WTC11 (cell line): ENCODE results near the gene PI4K2A. TPM values are rescaled to one million over a fixed set of nuclear protein-coding genes. Genes with fewer than 3 reads are reported as not detected.

Source experiments
- ATAC-seq: fragments of 200-7000 bp; cut with Tn5 transposase; 2 replicates; pipeline ENCODE4 v1.10.0; 2021; ENCODE audit warnings: mild to moderate bottlenecking, moderate library complexity
- CTCF ChIA-PET: fragments of 300-600 bp; sonication (Branson Sonifier 250); formaldehyde crosslinking; loops from one replicate; lab custom pipeline; 2021; ENCODE audit warnings: antibody characterized with exemption; lab: Charles Lee
- POLR2A ChIA-PET: fragments of 350-600 bp; sonication (Branson Sonifier 250); formaldehyde crosslinking; loops from one replicate; lab custom pipeline; 2021; ENCODE audit warnings: antibody characterized with exemption; lab: Charles Lee
- DNase-seq: peaks from one replicate; pipeline ENCODE4 v3.0.0; 2021; ENCODE audit warnings: low spot score
- H3K27ac Mint-ChIP-seq: 2 replicates; pipeline ENCODE4 v1.8.0; 2021; ENCODE audit warnings: mixed read lengths
- H3K27me3 Mint-ChIP-seq: 2 replicates; pipeline ENCODE4 v1.8.0; 2021; ENCODE audit warnings: low read depth, mild to moderate bottlenecking, moderate library complexity, mixed read lengths
- H3K36me3 Mint-ChIP-seq: 2 replicates; pipeline ENCODE4 v1.8.0; 2021; ENCODE audit warnings: mixed read lengths
- H3K4me1 Mint-ChIP-seq: 2 replicates; pipeline ENCODE4 v1.8.0; 2022; ENCODE audit warnings: mixed read lengths
- H3K4me3 Mint-ChIP-seq: 2 replicates; pipeline ENCODE4 v1.8.0; 2021; ENCODE audit warnings: mild to moderate bottlenecking, moderate library complexity, mixed read lengths
- H3K9me3 Mint-ChIP-seq: 2 replicates; pipeline ENCODE4 v1.8.0; 2021; ENCODE audit warnings: mixed read lengths
- AR ChIP-seq: fragments of 250-450 bp; sonication (Bioruptor Pico); IDR thresholded peaks from 2 replicates; pipeline ENCODE4 v1.9.0; 2021; ENCODE audit warnings: mild to moderate bottlenecking
- ATF1 ChIP-seq: sonication (generic); formaldehyde crosslinking; IDR thresholded peaks from 2 replicates; pipeline ENCODE4 v1.8.1; 2023; ENCODE audit warnings: mild to moderate bottlenecking, moderate library complexity, missing genetic modification reagents
- CREM ChIP-seq: sonication (generic); formaldehyde crosslinking; IDR thresholded peaks from 2 replicates; pipeline ENCODE4 v1.8.1; 2022; ENCODE audit warnings: mild to moderate bottlenecking, missing genetic modification reagents, moderate library complexity
- EMX1 ChIP-seq: fragments of 250-450 bp; sonication (Bioruptor Pico); IDR thresholded peaks from 2 replicates; pipeline ENCODE4 v1.8.0; 2021; ENCODE audit warnings: mild to moderate bottlenecking
- ERG ChIP-seq: fragments of 250-450 bp; sonication (Bioruptor Pico); IDR thresholded peaks from 2 replicates; pipeline ENCODE4 v1.8.0; 2021; ENCODE audit warnings: mild to moderate bottlenecking
- FOXP4 ChIP-seq: sonication (generic); formaldehyde crosslinking; IDR thresholded peaks from 2 replicates; pipeline ENCODE4 v1.8.0; 2022; ENCODE audit warnings: mild to moderate bottlenecking, missing genetic modification reagents
- IRF2 ChIP-seq: sonication (generic); formaldehyde crosslinking; IDR thresholded peaks from 2 replicates; pipeline ENCODE4 v1.8.0; 2022; ENCODE audit warnings: low read depth, missing genetic modification reagents, borderline replicate concordance
- JUN ChIP-seq: sonication (generic); formaldehyde crosslinking; IDR thresholded peaks from 2 replicates; pipeline ENCODE4 v1.8.0; 2023; ENCODE audit warnings: mild to moderate bottlenecking, missing genetic modification reagents
- MLX ChIP-seq: sonication (generic); formaldehyde crosslinking; IDR thresholded peaks from 2 replicates; pipeline ENCODE4 v1.8.1; 2023; ENCODE audit warnings: mild to moderate bottlenecking, missing genetic modification reagents, moderate library complexity
- MXD4 ChIP-seq: fragments of 250-450 bp; sonication (Bioruptor Pico); IDR thresholded peaks from 2 replicates; pipeline ENCODE4 v1.8.0; 2021; ENCODE audit warnings: mild to moderate bottlenecking, moderate library complexity, borderline replicate concordance
- NFYB ChIP-seq: sonication (generic); formaldehyde crosslinking; conservative IDR thresholded peaks from 2 replicates; pipeline ENCODE4 v1.8.0; 2022; ENCODE audit warnings: low read depth, missing genetic modification reagents
- OVOL2 ChIP-seq: fragments of 250-450 bp; sonication (Bioruptor Pico); IDR thresholded peaks from 2 replicates; pipeline ENCODE4 v1.9.0; 2021; ENCODE audit warnings: mild to moderate bottlenecking, borderline replicate concordance
- PRRX2 ChIP-seq: fragments of 250-450 bp; sonication (Bioruptor Pico); IDR thresholded peaks from 2 replicates; pipeline ENCODE4 v1.8.0; 2021; ENCODE audit warnings: mild to moderate bottlenecking
- RORB ChIP-seq: fragments of 250-450 bp; sonication (Bioruptor Pico); IDR thresholded peaks from 2 replicates; pipeline ENCODE4 v1.9.0; 2021; ENCODE audit warnings: mild to moderate bottlenecking
- SOX15 ChIP-seq: fragments of 250-450 bp; sonication (Bioruptor Pico); IDR thresholded peaks from 2 replicates; pipeline ENCODE4 v1.9.0; 2021; ENCODE audit warnings: mild to moderate bottlenecking
- STAT6 ChIP-seq: sonication (generic); formaldehyde crosslinking; conservative IDR thresholded peaks from 2 replicates; pipeline ENCODE4 v1.8.1; 2023; ENCODE audit warnings: mild to moderate bottlenecking, low read depth, missing genetic modification reagents, moderate library complexity
- ZBTB21 ChIP-seq: sonication (generic); formaldehyde crosslinking; IDR thresholded peaks from 2 replicates; pipeline ENCODE4 v1.8.1; 2023; ENCODE audit warnings: mild to moderate bottlenecking, missing genetic modification reagents, borderline replicate concordance
- ZNF219 ChIP-seq: sonication (generic); formaldehyde crosslinking; IDR thresholded peaks from 2 replicates; pipeline ENCODE4 v1.8.0; 2023; ENCODE audit warnings: missing genetic modification reagents, mild to moderate bottlenecking, borderline replicate concordance
- ZNF263 ChIP-seq: sonication (generic); formaldehyde crosslinking; IDR thresholded peaks from 2 replicates; pipeline ENCODE4 v1.8.1; 2022; ENCODE audit warnings: low read depth, mild to moderate bottlenecking, moderate library complexity, missing genetic modification reagents
- ZNF671 ChIP-seq: fragments of 250-450 bp; sonication (Bioruptor Pico); IDR thresholded peaks from 2 replicates; pipeline ENCODE4 v1.8.0; 2021; ENCODE audit warnings: mild to moderate bottlenecking
- total RNA-seq: library from RNA; stranded (reverse); gene quantifications from 3 replicates; pipeline ENCODE4 v1.2.3, GENCODE V29; 2021

Gene PI4K2A
- total RNA-seq, 1 experiment from 2014 or later = 19.5 TPM

GRCh38 chr10:97718178-97718577 lies 77.7 kb downstream of the PI4K2A start (continued):
- TF ChIP-seq ZNF219 (no peak), JUN (CRISPR knock-in tag) (no peak)

- 0 out of 2 replicates have a peak overlapping the region, but pooled peaks have one; percentile 6 for H3K4me3 Mint-ChIP-seq
- ATAC-seq = peak; percentile 2
These were observed 78.2 kb downstream of the PI4K2A start for GRCh38 chr10:97718659-97719142.

GRCh38 chr10:97719602-97720001 lies 79.1 kb downstream of the PI4K2A start:
- peak overlapping the region; percentile 92 for H3K27ac Mint-ChIP-seq
- TF ChIP-seq ATF1 (no peak), ZNF671 (CRISPR knock-in tag) (no peak), NFYB (no peak), AR (CRISPR knock-in tag) (no peak), STAT6 (CRISPR knock-in tag) (no peak), ZBTB21 (CRISPR knock-in tag) (no peak), EMX1 (CRISPR knock-in tag) (no peak), SOX15 (no peak), ZNF263 (CRISPR knock-in tag) (no peak), FOXP4 (CRISPR knock-in tag) (no peak), IRF2 (no peak), OVOL2 (CRISPR knock-in tag) (no peak), RORB (CRISPR knock-in tag) (no peak), PRRX2 (no peak), CREM (CRISPR knock-in tag) (no peak), ERG (CRISPR knock-in tag) (no peak)
- peak overlapping the region; percentile 6 for H3K4me3 Mint-ChIP-seq
- no peaks in the 10 kb centered on the region for H3K27me3 Mint-ChIP-seq
- H3K9me3 Mint-ChIP-seq = no peaks in the 10 kb centered on the region
- peaks cover 45% of the 10 kb centered on the region for H3K4me1 Mint-ChIP-seq
- CTCF ChIA-PET = interaction anchor here (0.9 to 3.9 kb wide), 3 partner anchors 10 to 32 kb away, joined by 3 to 26 read pairs (median 13); partner anchors contain the start of gene AVPI1
- ATAC-seq (peak; percentile 11), DNase-seq (no peak)
- POLR2A ChIA-PET = interaction anchor here (1.4 kb wide), 1 partner anchor 11 kb away, joined by 4 read pairs; no protein-coding TSS in a partner anchor
- peaks cover 10% of the 10 kb centered on the region for H3K36me3 Mint-ChIP-seq

More at GRCh38 chr10:97718659-97719142, 78.2 kb downstream of the PI4K2A start:
- peak overlapping the region; percentile 92 for H3K27ac Mint-ChIP-seq
- H3K36me3 Mint-ChIP-seq = peaks cover 10% of the 10 kb centered on the region
- ChIA-PET CTCF (interaction anchor here (0.8 to 3.9 kb wide), 4 partner anchors 9 to 32 kb away, joined by 3 to 26 read pairs (median 8); partner anchors contain the start of gene AVPI1), POLR2A (interaction anchor here (0.6 to 1.4 kb wide), 3 partner anchors 10 to 54 kb away, joined by 4 read pairs; partner anchors contain the start of gene AVPI1)
- no peaks in the 10 kb centered on the region for H3K9me3 Mint-ChIP-seq
- no peaks in the 10 kb centered on the region for H3K27me3 Mint-ChIP-seq
- H3K4me1 Mint-ChIP-seq = peaks cover 45% of the 10 kb centered on the region
- no peak for TF ChIP-seq MXD4 (CRISPR knock-in tag)
- TF ChIP-seq MLX (CRISPR knock-in tag) = no peak
- TF ChIP-seq, all 79 proteins: peak for 0
- DNase-seq = peak; percentile 20
